Renal cortical epithelial cell (primary cell): ENCODE data around the gene MEGF10. TPM values are rescaled to one million over a fixed set of nuclear protein-coding genes. Genes with fewer than 3 reads are reported as not detected.
A peak's percentile ranks its signal among the peaks of the same experiment; 100 is the strongest.

Experiments
- DNase-seq: peaks from one replicate; pipeline ENCODE4 v3.0.0-alpha.2; 2011; ENCODE audit warnings: low read depth
- total RNA-seq: library from RNA; depleted of rRNA; stranded (reverse); fragments of >200 nt; gene quantifications from 2 replicates; pipeline ENCODE4 v1.2.3, GENCODE V29; 2014

Gene MEGF10
- total RNA-seq, 1 donor from 2014 or later, result 0.10 TPM

DNA sequence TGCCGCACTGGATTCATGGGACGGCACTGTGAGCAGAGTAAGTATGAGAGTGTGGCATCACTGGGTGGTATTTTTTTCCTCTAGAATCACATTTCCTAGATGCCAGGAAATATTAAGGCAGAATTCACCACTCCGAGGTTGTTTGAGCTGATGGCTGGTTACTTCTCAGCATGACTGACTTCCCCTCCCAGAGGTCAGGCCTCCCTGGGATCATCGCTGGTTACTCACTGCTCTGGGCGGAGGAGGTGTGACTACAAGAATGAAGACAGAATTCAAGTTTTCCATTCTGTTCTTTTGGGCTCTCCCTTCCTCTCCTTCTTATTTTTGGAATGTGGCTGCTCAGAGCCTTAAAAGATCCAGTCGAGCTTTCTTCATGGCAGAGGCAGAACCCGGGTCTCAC, 150.2 kb downstream of the MEGF10 start:
- DNase-seq, result peak; percentile 38

DNA sequence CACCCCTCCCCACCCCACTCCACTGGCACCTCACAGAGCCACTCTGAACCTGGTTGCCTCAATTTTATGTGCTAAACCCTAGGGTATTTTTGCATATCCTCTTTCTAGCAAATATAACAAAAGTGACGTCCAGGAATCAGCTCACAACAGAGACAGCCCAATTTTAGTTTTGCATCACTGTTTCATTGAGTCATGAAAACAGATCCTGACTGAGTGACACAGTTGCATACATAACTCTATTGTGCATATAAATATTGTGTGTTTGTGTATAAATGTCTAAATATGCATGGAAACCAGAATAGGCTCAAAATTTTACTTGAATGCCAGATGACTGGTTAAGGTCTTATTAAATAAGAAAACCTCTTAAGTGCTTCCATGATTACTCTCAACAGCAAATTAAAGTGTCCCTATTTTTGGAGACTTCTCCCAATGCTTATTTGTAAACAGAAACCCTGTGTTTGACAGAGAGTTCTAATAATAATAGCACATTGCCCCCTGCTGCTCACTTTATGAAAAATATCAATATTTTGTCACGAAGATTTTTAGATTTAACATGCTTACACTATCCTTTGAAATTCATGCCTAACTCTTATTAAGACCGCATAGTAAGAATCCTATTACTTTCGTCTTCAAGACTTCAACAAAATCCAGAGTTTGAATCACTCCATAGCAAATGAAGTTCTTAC, 151.3 kb downstream of the MEGF10 start:
- no peak for DNase-seq

GRCh38 chr5:127444171-127444570, 153.6 kb downstream of the MEGF10 start:
- no peak for DNase-seq

DNA sequence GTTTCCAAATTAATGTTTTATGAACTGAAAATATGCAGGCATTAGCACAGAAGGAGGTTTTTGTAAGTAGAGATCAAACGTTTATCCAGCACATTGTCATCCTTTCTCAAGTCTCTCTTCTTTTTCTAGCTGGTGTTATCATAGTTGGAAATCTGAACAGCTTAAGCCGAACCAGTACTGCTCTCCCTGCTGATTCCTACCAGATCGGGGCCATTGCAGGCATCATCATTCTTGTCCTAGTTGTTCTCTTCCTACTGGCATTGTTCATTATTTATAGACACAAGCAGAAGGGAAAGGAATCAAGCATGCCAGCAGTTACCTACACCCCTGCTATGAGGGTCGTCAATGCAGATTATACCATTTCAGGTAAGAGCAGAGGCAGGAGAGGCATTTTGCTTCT, 154.7 kb downstream of the MEGF10 start:
- no peak for DNase-seq

DNA sequence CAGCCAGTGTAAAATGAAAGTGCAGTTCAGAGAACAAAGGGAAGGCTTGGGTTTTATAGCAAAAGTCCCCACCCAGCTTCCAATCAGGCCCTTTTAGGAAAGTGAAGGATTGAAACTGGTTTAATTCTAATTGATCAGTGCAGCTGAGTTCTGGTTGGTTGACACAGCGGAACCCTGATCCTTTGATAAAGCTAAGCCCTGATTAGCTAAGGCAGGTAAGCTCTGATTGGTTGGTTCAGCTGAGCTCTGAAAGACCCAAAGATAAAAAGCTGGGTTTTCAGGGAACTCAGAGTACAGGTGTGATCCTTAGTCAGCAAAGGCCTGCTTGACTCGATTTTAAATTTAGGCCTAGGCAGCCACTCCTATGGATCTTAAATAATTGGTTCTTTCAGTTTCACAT, 156.0 kb downstream of the MEGF10 start:
- no peak for DNase-seq

GRCh38 chr5:127447827-127448226, 157.2 kb downstream of the MEGF10 start:
- no peak for DNase-seq

DNA sequence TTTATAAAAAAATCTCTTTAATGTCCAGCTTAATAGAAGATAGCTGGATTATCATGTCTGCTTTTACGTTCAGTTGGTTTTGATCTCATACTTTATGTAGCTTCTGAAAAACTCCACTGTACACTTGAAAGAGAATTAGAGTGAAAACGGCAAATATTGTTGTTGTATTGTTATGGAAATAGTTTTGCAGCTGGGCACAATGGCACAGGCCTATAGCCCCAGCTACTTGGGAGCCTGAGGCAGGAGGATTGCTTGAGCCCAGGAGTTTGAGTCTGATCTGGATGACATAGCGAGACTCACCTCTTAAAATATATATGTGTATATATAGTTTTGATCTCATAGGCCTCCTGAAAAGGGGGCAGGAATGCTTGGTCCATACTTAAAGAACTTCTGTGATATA, 159.4 kb downstream of the MEGF10 start:
- DNase-seq, result no peak

DNA sequence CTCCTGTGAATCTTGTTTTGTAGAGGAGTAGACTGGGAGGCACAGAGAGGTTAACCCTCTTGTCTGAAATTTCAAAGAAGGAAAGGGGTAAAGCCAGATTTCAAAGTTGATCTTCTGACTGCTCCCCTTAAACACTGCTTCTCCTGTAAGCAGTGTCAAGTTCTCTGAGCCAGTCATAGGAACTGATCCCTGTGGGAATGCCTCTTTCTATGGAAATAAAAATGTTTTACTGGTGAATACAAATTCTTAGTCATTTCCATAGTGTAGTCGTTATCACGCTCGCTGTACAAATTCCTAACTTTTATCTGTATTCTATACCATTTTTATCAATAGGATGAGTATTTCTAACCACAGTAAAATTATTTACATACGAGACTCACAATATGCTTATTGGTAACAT, 160.5 kb downstream of the MEGF10 start:
- DNase-seq, result no peak

GRCh38 chr5:127452626-127453025, 162.0 kb downstream of the MEGF10 start:
- DNase-seq, result no peak

DNA sequence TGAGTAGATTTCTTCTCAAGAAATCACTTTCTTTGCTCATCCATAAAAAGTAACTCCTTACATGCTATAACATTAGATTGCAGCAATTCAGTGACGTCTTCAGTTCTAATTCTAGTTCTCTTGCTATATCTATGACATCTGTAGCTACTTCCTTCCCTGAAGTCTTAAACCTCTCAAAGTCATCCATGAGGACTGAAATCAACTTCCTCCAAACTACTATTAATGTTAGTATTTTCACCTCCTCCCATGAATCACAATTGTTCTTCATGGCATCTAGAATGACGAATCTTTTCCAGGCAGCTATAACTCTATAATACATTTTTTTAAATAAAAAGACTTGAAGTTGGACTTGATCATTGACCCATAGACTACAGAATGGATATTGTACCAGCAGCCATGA, 180.6 kb downstream of the MEGF10 start:
- no peak for DNase-seq

GRCh38 chr5:127472700-127473099, 182.1 kb downstream of the MEGF10 start:
- DNase-seq, result no peak

- DNase-seq, result no peak
These were observed 195.9 kb downstream of the MEGF10 start for GRCh38 chr5:127486471-127486870.

DNA sequence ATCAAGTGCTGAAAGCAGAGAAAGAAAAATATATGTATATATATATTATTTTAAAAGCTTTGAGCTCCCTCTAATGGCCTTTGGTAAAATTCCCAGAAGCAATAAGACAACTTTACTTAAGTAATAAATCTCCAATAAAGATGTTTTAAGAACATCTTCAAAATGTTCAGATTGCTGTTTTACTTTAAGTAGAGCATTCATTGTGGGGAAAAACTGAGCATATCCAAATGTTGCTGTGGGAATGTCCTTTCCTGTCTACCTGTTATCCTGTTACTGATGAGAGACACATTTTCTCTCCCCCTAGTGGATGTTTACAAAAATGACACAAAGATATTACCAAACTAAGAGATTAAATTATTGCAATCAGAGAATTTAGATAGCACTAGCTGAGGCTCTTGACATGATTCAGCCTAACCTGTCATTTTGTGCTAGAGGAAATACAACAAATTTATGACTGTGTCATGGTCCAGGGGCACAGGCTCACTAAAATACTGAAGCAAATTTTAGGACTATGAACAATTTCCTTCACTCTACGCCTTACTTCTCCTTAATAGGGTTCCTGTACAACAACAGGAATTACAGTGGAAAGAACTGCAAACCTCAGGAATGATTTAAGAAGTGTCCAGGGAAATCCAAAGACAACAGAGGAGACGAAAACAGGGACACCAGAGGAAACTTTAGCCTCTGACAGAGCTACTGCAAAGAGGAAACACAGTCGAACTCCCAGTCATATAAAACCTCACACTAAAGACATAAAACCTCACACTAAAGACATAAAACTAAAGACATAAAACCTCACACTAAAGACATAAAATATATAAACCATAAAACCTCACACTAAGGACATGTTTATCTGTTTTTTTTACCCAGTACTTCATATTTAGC, 202.5 kb downstream of the MEGF10 start:
- DNase-seq, result peak; percentile 52

DNA sequence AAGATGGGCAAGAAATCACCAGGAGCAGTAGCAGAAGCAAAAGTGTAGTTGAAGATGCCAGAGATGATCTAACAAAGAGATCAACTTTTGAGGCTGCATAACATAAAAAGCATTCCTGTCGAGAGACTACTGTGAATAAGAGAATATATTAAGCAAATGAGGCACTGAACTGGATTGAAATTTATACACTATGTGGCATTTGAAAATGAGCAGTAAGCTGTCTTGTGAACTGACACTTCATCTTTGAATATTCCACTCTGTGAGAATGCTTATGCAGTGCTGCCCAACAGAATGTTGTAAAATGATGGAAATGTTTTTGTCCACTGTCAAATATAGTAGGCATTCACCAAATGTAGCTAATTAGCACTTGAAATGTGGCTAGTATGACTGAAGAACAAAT, 208.0 kb downstream of the MEGF10 start:
- no peak for DNase-seq

DNA sequence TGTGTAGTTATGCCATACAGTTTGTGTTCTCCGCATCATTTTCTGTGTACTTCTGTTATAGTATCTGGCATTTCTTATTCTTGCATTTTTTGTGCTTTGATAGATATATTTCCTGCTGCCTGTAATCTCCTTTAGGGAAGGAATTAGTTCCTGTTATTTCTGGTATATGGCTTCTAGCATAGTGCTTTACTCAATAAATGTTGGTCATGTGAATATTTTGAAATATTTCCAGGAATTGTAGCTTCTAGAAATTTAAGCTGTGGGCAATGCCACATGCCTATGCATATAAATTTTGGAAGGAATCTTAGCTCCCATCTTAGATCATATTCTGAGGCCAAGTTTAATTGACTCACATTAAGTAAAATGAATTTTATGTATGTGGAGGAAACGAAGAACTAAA, 215.3 kb downstream of the MEGF10 start:
- DNase-seq, result no peak

GRCh38 chr5:127506616-127507015, 216.0 kb downstream of the MEGF10 start:
- DNase-seq, result no peak

DNA sequence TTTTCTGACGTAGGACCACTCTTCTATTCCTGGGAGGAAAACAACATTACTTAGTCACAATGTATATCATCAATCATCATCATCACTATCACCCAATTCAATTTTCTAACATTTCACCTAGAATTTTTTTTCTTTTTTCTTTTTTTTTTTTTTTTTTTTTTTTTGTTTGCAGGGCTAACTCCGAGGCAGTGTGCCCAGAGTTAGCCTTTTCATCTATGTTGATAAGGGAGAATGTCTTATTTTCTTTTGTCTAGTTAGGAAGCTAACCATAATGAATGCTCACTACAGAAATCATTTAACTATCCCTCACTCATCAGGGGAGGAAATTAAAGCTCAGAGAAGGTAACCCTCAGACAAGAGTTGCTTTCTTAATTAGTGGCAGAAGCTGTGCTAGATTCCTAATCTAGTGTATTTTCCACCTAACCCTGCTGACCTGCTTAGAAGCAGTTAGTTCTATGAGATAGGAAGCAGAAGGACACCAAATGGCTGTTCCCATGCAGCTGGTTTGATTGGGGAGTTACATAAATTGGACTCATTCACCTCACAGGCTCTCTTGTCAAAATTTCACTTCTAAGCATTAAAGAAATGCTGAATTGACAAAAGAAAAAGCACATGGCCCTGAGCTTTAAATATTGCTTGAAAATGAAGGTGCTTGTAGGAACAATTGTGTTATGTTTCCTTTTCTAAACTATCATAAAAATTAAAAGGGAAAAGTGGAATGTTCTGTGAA, 218.2 kb downstream of the MEGF10 start:
- no peak for DNase-seq

Other genes starting within 250 kb of the MEGF10 start
- gene C5orf63, start 217.3 kb upstream of the MEGF10 start, total RNA-seq, result 2.4 and 5.6 TPM in 2 replicates
- gene PRRC1, start 226.8 kb downstream of the MEGF10 start, total RNA-seq, result 48.1 and 70.6 TPM in 2 replicates